GM19351 (cell line): ENCODE measurements around the gene CEP72.
"Not testable (repeated sequence)": the region's sequence is repeated elsewhere in the genome, so short reads cannot be mapped to it uniquely, and the experiment has no call there.

Experiments
- ATAC-seq: cut with Tn5 transposase; IDR thresholded peaks from one replicate; pipeline ENCODE4 v1.9.1; 2021; ENCODE audit warnings: mild to moderate bottlenecking, moderate library complexity; ENCODE audit not compliant: unreplicated experiment

The CEP72 gene

DNA sequence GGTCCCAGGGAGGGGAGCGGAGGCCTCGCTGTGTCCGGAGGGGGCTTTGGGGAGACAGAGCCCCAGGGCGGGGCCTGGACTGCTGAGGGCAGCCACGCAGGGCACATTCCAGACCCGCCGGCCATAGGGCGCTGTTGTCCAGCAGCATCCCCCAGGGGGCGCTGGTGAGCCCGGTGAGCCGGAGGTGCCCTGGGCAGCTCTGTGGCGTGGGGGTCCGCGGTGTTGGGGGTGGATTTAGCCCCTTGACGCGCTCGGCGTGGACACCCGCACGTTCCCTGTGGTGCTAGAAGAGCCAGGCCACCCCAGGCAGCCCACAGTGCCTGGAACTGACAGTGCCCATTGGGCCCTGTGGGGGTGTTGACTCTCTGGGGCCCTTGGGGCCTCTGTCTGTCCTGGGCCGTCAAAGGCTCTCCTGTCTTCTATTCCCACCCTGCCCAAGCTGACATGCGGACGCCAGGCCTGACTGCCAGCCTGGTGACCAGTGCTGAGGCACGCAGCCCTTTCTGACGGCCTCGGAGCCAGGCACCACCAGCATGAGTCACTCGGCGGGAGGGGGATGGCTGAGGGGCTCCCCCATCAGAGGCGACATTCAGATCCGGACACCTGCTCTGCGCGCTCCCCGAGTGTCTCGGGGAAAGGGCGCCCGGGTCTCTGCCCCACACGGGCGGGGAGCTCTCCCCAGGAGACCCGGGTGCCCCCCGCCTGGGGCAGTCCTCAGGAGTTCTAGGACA, 57.1 kb downstream of the CEP72 start:
- no peak for ATAC-seq

DNA sequence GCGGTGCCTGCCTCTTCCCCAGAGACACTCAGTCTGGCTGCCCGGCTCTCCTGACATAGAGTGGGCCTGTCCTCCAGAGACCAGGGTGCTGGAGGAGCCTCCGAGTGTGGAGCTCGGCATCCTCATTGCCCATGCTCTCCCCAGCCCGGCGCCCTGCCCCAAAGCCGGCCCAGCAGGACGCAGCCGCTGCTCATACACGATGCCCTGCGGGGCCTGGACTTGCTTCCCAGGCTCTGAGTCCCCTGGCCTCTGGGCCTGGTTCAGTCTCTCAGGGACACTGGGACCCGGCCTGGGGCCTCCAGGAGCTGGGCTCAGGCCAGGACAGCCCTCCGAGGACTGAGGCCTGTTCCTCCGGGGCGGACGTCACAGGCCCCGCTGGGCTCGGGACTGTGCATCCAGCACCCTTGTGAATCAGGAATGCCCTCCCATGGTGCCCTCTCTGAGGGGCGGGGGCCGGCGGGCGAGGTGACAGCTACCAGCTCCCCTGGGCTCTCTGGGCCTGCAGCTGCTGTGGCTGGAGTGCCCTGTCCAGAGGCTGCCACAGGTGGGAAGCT, 57.8 kb downstream of the CEP72 start:
- no peak for ATAC-seq

DNA sequence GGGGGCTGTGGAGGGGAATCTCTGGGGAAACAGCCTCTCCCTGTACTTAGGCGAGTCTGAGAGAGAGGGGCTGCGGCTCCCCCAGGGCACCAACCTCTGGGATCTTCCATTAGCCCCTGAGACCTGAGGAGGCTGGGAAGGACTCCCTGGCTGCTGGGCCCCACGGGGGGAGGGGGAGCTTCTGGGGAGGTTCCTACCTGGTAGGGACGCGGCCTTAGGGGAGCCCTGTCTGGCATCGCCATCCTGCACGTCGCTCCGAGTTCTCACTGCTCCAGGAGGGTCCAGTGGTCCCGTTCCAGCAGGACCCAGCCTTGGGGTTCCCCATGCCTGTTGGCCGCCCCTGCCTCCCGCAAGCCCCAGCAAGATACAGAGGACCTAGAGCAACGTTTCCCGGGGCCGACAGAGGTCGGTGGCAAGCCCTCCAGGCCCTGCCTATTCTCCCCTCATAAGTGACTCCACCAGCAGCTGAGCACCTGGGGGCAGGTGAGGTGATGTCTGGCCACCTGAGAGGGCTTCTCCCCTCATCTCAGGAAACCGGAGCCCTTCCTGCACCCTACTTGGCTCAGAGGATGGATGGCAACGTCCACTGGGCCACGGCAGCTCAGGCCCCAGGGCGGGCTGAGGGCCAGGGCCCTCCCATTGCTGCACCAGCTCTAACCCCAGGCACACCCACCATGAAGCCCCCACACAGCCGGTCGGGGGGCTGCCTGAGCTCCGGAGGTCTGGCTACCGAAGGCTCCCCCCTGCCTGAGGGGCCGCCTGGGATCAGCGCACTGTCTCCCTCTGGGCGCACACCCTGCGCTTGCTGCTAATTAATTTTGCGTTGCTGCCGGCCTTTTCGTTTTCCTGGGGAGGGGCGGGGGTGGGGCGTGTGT, 58.5 kb downstream of the CEP72 start:
- no peak for ATAC-seq

DNA sequence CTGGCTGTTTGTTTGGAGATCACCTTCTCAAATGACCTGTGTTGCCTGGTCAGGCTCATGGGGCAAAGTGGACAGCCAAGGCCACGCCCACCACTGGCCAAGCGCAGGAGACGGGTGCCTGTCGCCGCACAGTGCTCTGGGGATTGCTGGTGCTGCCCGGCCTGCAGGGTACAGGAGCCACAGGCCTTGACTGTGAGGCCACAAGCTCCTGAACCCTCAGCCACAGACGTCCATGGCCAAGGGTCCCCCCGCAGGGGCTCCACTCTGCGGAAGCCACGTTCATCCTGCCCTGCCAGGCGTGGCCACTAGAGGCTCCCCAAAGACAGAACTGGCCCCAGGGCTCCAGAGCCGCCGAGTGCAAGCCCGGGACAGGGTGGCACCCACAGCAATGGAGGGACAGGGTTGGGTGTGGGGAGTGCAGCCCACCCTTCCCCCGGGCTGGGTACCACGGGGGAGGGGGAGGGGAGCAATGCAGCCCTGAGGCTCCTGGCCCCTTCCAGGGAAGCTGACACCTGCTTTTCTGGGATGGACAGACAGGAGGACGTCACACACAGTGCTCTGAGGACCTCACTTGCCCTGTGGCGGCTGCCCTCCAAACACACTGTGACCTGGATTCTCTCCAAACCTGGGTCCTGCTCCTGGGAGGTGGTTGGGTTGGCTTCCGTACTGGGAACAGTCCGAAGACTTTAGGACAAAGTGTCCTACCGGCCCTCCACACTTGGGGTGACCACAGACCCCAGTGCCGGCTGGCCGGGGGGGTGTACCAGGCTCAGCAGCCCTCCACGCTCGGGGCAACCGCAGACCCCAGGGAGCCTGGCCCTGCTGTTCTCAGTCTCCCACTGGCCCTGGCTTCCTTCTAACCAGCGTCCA, 59.6 kb downstream of the CEP72 start:
- peak; percentile 69 for ATAC-seq

DNA sequence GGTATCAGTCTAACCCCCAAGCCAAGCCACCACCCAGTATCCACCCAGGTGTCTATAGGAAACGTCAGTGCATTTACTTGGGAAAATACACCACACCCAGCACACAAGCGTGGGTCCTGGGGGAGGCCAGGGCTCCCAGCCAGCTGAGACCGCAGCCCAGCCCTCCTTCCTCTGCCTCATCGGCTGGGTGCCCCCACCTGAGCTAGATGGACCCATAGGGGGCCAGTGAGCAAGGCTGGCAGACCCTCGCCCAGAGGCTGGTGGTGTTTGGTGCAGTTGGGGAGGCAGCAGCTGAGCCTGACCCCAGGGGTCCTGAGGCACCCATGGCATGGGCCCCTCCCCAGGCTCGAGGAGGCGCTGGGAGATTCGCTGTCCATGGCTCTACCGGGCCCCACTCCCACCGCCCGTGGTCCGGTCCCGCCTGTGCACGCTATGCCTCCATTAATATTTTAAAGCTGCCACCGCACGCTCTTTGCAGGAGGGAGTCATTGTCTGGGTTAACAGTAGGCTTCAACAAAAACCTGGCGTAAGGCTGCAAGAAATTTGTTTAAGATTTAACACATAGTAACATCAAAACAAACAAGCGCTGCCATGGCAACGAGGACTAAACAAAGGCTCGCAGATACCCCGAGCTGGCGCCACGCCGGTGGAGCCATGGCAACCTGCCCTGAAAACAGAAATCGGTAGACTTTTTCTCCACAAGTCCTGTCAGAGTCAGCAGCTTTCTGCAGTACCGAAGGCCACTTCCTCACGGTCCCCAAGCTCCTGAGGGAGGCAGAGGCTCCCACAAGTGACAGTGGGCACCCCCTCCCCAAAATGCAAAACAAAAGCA, 60.4 kb downstream of the CEP72 start:
- no peak for ATAC-seq

DNA sequence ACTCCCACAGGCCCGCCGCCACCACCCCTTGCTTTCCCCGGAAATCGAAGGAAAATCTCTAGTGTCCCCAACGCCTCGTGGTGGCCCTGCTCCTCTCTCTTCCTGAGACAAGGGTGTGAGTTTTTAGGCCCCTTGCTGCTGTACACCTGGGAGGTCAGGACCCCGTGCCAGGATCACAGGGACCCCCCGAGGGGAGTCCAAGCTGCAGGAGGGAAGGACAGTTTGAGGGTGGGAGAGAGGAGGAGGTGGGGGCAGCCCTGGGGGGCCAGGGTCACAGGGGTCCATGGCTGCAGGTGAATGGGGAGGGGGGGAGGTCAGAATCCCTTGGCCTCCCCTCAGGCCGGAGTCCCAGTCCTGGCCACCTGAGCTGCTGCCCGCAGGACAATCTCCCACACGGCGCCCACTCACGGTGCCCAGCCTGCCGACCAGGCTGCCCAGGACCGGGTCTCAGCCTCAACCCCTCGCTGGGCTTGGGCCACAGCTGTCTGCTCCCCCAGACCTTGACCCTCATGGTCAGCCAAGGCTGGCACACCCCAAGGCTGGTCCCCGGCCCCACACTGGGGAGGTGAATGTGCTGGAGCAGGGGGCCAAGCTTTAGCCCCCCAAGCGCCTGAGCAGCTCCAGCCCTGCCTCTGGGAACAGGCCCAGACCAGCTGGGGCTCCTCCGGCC, 61.2 kb downstream of the CEP72 start:
- ATAC-seq: no peak

DNA sequence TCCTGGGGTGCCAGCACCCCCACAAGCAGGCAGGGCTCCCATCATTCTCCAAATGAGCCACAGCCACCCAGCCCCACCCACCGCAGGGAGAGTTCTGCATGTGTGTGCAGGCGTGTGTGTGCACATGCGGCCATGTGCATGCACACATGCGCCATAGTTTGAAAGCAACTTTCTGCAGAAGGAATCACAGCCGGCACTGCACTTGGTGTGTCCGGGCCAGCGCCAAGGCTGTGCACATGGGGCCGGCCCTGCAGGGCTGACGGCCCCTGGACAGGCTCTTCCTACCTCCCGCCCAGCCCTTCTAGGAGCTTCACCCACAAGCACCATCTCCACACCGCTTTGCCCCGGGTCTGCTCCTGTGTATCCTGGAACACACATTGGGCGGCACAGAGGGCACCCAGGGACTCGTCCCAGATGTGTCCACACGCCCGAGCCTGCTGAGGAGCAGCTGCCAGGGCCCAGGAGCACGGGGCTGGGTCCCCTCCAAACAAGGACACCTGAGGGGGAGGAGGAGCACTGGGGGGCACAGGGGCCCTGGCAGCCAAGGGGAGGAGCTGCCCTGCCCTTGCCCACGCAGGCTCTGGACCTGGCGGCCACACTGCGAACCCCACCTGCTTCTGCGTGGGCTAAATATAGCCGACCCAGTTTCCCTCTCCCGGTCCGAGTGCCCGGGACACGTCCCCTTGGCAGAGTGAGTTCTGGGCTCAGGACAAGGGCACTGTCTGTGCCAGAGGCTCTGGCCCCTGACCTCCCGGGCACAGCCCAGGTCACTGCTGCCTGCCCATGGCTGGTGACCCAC, 61.9 kb downstream of the CEP72 start:
- no peak for ATAC-seq

DNA sequence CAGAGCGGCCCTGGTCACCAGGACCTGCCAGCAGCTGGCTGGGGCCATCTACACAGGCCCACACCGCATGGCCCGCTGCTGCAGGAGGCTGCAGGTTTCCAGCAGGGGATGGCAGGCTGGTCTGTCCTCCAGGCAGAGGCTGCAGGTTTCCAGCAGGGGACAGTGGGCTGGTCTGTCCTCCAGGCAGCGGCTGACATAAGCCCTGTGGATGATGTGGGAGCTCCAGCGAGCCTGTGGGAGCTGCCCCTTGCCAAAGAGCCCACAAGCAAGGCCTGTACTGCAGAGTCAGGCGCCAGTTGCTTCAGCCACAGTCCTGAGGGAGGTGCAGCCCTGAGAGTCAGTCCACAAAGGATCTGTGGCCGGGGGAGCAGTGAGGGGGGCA, 62.5 kb downstream of the CEP72 start:
- ATAC-seq: no peak

DNA sequence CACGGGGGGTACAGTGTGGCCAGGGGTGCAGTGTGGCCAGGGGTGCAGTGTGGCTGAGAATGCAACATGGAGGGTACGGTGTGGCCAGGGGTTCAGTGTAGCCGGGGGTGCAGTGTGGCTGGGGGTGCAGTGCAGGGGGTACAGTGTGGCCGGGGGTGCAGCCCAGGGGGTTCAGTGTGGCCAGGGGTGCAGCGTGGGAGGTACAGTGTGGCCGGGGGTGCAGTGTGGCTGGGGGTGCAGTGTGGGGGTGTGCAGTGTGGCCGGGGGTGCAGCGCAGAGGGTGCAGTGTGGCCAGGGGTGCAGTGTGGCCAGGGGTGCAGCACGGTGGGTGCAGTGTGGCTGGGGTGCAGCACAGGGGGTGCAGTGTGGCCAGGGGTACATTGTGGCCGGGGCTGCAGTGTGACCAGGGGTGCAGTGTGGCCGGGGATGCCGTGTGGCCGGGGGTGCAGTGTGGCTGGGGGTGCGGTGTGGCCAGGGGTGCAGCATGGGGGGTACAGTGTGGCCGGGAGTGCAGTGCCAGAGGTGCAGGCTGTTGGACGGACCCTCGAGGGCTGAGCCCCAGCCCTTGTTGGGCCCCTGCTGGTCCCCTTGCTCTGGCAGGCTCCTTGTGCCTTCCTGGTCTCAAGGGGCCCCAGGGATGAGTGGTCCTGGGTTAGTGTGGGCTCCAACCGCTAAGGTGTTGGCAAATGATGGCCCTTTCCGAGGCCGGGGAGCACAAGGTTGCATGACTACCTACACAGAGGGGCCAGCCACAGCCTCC, 63.2 kb downstream of the CEP72 start:
- no peak for ATAC-seq

DNA sequence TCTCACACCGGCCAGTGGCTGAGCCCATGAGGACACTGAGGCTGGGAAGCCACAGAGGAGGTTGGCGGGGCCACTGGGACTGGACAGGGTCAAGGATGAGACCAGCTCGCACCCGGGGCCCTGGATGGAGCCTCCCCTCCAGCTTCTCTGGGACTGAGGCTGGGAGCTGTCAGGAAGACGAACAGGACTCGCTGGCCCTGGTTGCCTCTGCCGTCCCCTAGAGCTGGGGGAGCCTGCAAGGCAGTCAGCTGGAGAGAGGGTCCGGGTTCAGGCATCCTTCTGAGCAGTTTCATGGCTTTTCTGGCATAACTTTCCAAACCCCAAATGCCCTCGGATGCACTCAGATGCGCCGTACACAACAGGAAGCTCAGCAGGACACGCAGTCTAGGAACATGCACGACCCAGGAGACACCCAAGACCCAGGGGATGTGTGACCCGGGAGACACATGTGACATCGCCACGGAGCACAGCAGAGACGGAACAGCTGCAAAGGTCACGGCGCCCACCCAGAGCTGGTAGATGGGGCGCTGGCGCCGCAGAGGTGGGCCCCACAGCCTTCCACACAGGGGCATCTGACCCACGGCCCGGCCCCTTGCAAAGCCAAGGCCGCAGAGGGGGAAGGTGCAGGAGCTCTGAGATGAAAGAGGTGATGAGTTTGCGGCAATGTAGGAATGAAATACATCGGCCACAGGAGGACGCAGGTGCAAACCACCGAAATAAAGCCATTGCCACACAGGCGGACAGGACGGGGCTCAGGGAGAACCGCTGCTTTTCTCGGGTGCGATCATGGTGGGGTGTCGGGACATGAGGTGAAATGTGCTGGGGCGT, 63.9 kb downstream of the CEP72 start:
- ATAC-seq: no peak

DNA sequence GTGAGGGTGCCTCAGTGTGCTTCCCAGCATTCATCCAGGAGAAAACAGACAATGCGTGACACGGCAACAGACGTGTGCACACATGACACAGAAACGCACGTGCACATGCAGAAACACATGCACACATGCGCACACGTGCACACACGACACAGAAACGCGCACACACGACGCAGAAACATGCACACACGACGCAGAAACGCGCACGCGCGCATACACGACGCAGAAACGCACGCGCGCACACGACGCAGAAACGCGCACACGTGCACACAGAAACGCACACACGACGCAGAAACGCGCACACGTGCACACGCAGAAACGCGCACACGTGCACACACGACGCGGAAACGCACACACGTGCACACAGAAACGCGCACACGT, 64.5 kb downstream of the CEP72 start:
- ATAC-seq: no peak

DNA sequence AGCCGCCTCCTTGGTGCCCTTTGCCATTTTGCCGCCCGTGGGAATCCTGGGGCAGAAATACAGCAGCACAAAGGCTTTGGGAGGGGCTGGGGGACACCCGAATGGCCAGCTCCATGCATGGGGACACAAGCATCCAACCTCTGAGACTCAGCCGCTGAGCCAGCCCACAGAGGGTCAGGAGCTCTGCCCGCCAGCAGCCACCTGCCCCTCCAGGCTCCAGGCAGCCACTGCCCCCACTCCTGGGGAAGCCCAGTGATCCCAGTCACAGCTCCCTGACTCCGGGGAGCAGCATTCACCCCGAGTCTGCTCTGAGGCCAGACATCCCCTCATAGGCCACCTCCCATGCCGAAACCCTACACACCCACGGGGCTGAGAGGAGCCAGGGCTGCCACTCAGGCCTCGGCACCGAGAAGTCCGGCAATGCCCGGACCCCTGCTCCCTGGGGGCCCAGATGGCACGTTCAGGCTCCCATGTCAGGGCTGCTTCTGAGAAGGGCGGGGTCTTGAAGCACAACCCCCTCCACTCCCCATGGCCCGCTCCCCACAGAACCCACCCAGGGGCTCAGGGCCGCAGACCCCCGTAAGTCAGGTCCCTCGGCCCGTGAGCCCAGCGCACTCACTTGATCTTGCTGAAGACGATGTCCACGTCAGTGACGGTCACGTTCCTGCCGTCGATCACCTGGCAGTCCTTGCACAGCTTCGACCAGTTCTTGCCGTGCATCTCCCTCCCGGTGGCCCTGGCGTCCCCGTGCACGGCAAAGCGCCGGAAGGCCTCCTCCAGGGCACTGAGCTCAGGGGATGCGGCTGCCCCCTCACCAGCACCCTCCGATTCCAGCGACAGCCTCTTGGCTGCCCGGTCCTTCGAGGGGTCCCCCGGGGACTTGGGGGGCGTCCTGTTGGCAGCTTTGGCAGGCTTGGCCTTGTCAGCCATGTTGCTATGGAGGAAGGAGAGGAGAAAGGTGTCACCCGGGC, 65.3 kb downstream of the CEP72 start:
- no peak for ATAC-seq

DNA sequence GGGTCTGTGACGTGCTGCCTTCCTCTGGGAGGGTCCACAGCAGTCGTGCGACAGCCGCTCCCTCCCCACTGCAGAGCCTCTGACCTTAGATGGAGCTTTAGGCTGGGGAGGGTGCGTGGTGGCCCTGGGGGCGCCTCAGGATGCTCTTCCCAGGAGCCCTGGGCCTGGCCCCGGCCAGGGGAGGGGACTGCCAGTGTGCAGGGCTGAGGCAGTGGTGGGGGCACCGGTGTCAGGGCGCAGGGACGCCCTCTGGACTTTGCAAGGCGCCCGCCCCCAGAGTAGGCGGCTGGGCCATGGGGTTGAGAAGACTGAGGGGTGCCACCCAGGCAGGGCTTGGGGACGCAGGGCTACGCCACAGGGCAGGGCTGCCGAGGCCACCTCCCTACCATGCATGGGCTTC, 66.4 kb downstream of the CEP72 start:
- ATAC-seq: not testable (repeated sequence)

DNA sequence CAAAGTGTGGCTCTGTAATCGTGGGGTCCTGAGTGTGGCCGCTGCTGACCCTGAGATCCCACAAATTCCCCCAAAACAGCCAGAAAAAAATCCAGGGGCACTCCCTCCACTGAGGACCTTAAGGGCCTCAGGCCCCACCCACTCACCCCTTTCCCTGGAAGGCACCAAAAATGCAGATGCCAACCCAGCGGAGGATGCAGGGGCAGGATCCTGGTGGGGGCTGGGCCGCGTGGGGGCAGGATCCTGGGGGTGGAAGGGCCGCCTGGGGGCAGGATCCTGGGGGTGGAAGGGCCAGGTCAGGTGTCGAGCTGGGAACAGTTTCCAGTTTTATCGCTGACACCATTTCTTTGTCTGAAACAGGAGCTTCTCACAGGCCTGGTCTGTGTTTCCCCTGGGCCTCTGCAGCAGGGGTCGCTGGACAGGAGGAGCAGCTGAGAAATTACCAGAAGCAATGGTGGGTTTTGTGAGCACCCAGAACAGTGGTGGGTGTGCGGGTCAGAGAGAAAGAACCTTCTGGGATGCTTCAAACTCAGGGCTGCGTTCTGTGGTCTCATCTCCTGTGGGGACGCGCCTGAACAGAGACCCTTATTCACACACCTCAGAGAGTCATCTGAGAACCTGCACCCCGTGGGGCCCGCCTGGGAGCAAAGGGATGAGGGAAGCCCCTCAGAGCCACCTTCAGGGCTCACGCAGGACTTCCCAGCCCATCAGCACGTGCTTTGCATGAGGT, 67.2 kb downstream of the CEP72 start:
- ATAC-seq: not testable (repeated sequence)

DNA sequence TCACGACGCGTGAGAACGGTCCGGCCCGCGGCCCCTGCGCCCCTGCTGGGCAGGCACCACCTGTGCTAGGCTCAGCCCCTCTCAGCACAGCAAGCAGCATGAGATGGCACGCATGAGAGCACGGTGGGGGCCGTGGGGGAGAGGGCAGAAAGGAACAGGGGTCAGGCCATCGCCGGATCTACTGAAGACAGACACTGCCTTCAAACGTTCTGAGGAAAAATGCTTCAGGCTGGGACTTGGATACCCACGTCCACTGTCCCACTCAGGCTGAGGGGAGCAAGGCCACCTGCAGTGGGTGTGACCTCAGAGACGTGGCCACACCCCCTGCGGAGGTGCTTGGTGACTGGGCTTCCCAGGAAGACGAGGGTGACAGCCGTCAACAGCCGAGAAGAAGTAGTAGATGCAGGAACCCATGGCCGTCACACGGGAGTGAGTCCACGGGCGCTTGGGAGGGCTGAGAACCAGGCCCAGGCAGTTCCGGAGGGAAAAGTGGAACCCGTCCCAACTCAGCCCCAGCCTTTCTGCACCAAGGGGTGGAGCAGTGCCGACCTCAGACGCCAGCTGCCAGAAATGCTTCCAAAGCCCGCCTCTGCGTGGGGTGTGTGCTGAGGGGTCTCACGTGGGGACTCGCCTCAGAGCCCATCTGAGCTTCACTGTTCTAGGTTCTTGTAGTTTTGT, 68.1 kb downstream of the CEP72 start:
- not testable (repeated sequence) for ATAC-seq
